Ramos (cell line): ENCODE data around the gene PRELP.
"Not testable (repeated sequence)": the region's sequence is repeated elsewhere in the genome, so short reads cannot be mapped to it uniquely, and the experiment has no call there.

Source experiments
- in situ Hi-C: fragments of 300-500 bp; cut with MboI; formaldehyde crosslinking; loops from one replicate; pipeline ENCODE4 v1.14.3; 2022; ENCODE audit warnings: low sequenced_read_pairs; ENCODE audit not compliant: unreplicated experiment

PRELP gene

DNA sequence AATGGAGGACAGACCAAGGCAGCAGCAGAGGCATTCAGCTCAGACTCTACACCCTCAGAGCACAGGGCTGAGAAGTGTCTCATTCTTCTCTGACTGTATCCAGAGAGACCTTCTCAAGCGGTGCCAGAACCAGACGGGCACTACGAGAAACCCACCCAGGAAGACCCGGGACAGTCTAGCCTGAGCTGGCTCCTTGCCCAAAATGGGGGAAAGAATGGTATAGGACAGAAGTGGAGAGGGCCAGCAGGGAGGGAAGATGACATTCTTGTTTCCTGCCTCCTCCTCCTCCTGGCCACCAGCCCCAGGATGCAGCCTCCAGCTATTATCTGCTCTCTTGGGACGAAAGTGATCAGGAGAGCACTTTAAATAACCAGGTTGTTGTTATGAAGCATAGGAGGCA is 22.6 kb upstream of the PRELP start:
- in situ Hi-C loops = no loop called here

DNA sequence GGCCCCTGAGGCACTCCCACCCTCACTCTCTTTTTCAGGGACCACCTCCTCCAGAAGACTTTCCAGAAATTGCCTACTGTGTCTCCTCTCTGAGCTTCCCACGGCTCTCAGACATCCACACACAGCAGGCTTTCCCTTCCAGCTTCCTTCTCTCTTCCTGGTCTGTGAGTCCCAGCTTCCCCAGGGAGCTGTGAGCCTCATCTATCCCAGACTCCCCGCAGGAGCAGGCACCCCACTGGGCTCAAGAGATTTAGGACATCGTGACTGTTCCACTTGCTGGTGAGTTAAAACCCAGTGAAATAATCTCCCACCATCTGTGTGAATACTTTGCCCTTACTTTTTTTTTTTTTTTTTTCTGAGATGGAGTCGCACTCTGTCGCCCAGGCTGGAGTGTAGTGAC is 22.0 kb upstream of the PRELP start:
- in situ Hi-C loops = no loop called here

DNA sequence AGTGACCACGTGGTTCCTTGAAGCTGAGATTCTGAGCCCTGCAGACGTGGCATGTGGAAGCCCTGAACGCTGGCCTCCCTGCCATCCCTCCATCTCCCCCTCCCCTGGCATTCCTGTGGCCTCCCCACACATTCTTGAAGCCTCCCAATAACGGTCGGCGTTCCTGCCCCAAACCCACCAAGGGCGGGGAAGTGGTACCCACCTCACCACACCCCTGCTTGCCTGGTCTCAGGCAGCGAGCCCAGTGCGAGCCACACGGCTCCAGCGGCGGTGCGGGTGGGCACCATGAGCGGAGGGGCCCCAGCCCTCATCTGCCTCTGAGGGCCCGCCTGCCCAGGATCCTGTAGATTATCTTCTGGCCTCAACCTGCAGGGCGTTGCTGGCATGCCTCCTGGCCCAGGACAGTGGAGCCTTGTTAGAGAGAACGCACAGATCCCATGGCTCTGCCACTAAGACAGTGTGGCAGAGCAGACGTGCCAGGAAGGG is 20.6 kb upstream of the PRELP start:
- in situ Hi-C loops = no loop called here

DNA sequence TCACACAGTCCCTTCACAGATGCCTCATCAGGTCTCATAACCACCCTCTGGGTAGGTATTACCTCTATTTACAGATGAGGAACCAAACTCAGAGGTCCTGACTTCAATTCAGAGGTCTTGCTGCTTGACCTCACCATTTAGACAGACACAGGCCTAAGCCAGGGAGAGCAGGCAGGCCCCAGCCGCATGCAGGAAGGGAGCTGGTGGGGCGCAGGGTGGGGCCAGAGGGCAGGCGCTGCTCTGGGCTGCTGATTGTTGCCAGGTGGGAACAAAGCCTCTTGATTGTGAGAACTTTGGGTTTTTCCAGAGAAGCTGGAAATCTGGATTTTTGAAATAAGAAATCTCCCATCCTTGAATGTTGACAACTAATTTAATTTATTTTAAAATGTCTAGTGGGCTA is 19.9 kb upstream of the PRELP start:
- in situ Hi-C loops = no loop called here

DNA sequence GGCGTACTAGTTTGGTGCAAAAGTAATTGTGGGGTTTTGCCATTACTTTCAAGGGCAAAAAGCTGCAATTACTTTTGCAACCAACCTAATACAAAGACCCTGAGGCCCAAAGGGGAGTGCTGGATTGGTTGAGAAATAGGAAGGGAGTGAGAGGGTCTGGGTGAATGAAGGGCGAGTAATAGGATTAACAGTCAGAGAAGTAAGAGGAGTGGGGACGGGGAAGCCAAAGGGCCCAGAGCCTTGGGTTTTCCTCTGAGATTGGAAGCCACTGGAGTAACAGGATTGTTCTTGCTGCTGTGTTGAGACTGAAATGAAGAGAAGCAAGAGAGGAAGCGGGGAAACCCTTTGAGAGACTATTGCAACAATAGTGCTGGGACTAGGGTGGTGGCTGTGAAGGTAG is 19.0 kb upstream of the PRELP start:
- in situ Hi-C loops = no loop called here

DNA sequence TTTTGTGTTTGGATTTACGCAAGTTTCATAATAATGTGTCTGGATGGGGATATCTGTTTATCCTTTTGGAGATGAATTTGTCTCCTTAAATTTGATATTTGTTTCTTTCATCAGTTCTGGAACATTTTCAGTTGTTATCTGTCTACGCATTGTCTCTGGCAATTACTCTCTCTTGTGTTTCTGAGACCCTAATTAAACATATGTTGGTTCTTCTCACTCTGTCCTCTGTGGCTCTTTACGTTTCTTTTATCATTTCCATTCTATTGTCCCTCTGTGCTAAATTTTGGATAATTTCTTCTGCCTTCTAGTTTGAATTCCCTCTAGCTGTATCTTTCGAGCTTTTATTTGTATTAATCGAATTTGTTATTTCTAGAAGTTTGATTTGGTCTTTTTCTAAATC is 17.5 kb upstream of the PRELP start:
- in situ Hi-C loops = no loop called here

DNA sequence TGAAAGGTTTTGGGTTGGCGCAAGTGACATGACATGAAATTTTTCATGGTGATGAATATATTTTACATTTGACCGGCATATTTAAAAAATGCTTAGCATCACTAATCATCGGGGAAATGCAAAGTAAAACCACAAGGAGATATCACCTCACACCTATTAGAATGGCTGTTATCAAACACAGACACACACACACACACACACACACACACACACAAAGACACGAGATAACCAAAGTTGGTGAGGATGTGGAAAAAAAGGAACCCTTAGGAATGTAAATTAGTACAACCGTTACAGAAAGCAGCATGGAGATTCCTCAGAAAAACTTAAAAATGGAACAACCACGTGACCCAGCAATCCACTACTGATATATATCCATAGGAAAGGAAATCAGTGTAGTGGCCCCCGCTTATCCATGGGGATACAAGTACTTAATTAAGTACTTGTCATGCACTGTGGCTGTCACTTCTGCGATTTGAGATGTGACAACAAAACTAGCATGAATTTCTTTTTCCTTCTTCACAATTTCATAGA is 15.9 kb upstream of the PRELP start:
- in situ Hi-C loops = no loop called here

DNA sequence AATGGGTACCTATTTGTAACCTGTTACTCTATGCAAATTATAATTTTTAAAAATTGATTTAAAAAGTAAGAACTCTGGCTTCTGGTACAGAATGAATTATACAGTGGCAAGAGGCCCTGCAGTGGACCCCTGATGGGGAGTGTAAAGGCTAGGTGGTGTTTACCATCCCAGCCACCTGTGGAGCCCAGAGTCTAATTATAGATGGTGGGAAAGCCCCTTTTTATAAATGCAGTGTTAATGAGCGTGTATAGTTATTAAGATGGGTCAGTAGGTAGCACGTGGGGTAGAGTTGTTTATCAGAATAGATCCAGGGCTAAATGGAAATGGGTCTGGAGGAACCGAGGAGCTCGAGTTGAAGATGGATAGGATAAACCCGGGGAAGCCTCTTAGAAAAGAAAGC is 13.9 kb upstream of the PRELP start:
- in situ Hi-C loops = no loop called here

DNA sequence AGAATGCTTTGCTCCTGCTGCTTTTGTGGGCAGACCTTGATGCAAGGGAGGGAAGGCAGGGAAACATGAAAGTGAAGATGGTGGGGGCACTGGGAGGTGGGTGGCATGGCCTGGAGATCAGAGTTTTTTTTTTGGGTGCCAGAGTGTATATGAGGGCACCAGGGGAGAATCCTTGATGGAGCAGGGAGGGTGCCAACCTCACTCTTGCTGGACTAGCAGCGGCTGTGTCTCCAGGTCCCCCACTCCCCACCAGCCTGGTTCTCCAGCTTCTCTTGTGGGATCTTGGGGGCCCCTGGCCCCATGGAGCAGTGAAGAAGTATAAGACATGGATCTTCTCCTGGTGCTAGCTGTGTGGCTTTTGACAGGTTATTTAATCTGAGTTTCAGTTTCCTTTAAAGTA is 13.5 kb upstream of the PRELP start:
- in situ Hi-C loops = no loop called here

DNA sequence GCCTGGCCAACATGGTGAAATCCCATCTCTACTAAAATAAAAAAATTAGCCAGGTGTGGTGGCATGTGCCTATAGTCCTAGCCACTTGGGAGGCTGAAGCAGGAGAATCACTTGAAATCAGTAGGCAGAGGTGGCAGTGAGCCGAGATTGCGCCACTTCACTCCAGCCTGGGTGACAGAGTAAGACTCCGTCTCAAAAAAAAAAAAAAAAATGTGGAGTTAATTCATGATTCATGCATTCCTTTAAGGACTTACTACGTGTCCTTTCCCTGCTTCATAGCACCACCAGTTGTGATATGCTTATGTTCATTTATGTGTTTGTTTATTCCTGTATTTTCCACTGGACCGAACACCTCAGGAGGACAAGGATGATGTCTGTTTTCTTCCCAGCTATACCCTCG is 12.7 kb upstream of the PRELP start:
- in situ Hi-C loops = no loop called here

DNA sequence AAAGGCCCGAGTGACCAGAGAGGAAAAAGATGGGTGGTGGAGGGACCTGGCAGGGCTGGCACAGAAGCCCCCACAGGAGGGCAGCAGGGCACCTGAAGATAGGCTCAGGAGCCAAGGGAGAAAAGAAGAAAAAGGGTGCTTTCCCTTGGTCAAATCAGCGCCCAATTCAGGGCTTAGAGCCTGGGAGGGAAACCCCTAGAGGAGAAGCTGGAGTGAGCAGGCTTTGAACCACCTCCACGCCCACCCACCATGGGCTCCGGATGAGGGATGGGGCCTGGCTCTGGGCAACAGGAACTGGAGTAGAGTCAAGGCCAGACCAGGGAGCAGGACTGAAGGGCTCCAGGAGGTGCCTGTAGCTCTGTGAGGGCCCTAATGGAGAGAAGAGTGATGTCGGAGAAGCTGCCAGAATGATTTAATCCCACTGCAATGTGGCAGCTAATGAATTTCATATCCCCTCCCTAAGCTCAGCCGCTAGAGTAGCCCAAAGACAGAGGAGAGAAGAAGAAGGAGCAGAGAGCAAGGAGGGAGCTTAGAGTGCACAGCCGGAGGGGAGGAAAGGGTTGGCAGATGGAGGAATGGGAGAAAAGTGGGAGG is 12.0 kb upstream of the PRELP start:
- in situ Hi-C loops = no loop called here

DNA sequence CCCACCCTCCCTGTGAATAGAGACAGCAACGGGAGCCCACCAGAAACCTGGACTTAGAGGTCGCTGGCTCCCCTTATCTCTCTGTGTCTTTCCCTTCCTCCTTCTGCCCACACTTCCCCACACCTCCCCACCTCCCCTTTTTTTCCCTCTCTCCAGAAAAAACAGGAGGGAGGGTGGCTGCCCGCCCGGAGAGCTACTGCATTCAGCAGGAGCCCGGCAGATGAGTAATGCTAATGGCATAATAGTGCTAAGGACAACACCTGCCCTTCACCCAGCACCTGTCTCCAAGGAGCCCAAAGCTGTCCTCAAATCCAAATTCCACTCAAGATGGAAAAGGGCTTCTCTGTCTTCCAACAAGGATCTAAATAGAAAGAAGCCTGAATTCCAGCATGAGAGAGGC is 11.4 kb upstream of the PRELP start:
- in situ Hi-C loops = no loop called here

DNA sequence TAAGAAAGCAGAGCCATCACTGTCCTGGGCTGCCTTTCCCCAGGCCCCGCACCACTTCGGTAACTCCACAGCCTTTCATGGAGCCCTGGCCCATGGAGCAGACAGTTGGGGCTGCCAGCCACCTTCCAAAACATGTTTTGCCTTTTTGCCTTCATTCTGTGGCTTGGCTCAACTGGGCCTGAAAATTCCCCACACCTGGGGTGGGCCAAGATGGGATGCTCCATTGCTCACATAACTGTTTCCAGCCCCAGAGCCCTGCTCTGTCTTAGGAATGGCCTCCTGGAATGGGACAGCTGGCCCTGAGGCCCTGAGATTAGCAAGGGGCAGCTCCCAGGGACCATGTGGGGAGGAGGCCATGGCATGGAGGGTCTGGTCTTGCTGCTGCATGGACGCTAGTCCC is 10.9 kb upstream of the PRELP start:
- in situ Hi-C loops = no loop called here

DNA sequence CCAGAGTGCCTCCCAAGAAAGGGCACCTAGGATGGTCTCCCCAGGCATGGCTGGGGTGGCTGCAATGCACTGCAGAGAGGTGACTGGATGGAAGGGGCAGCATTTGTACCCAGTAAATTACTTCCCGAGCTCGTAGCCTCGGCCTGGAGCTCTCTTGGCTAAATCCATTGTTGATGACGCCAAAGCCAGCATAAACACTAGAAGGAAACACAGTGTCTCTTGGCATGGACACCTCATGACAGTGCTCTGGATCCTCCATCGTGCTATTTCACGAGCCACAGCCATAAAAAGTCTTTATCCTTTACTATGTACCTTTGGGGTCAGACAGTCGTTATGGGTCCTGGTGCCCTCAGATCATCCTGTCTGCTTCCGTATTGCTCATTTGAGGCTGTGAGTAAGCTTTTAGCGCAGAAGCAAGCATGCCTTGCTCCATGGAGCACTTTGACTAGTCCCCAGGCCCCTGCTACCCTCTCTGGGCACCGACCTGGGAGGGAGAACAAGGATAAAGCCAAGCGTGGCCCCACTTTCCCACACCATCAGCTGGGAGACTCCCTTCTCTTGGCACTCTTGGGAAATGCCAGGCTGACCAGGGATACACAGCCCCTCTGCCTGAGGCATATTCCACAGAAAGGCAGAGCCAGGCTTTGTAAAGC is 10.3 kb upstream of the PRELP start:
- in situ Hi-C loops = no loop called here

DNA sequence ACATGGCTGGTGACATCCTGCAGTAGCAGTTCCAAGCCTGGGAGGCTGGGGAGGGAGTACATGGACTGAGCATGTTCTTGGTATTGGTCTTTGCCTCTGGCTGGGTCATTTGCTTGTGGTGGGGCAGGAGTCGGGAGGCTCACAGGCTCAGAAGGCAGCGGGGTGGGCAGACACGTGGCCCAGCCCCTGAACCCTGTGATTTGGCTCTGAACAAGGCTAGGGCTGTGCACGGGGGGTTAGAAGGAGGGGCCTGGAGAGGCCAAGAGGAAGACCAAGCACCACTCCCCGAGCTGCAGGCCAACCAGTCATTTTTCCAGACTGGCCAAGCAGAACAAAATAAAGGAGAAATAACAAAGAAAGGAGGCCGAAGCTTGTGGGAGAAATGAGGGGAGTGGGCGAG is 9.7 kb upstream of the PRELP start:
- in situ Hi-C loops = no loop called here

DNA sequence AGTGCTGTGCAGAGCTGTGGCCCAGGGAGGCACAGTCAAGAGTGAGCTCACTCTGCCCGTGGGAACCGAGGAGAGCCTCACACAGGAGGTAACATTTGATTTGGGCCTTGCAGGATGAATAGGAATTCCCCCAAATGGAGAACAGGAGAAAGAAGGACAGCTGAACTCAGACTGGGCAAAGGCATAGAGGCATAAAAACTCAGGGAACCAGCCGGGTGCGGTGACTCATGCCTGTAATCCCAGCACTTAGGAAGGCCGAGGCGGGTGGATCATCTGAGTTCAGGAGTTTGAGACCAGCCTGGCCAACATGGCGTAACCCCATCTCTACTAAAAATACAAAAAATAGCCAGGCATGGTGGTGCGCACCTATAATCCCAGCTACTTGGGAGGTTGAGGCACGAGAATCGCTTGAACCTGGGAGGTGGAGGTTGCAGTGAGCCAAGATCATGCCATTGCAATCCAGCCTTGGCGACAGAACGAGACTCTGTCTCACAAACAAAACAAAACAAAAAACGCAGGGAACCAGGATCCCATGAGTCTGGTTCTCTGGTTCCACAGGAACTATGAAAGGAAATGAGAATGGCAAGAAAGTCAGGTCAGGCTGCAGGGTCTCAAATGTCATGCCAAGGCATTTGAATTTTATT is 8.6 kb upstream of the PRELP start:
- in situ Hi-C loops = not testable (repeated sequence)

DNA sequence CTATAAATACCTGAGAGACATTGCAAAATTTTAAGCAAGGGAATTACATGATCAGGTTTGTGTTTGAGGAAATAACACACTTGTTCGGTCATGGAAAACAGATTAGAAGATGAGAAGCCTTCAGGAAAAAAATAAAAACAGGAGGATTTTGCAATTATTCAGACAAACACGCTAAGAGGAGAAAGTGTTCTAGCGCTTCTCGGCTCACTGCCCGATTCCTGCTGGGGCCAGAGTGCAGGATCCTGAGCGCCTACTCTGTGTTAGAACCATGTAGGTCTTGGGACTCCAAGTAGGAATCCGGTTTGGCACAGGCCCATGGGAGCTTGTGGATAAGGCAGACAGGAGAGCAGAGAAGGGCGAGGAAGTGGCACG is 8.1 kb upstream of the PRELP start:
- in situ Hi-C loops = no loop called here

DNA sequence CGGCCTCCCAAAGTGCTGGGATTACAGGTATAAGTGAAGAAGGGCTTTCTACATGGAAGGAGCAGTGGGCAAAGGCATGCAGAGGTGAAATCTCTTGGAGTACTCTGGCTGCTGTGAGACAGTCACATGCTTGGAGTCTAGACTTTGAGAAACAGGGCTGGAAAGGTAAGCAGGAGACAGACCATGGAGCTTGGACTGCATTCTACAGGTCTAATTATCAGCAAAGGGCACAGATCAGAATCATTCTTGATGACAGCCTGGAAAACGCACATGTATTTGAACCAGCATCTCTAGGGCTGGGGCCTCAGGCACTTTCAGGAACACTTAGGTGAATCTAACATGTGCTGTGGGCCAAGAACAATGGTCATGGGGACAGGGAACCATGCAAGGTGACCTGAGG is 7.3 kb upstream of the PRELP start:
- in situ Hi-C loops = no loop called here

DNA sequence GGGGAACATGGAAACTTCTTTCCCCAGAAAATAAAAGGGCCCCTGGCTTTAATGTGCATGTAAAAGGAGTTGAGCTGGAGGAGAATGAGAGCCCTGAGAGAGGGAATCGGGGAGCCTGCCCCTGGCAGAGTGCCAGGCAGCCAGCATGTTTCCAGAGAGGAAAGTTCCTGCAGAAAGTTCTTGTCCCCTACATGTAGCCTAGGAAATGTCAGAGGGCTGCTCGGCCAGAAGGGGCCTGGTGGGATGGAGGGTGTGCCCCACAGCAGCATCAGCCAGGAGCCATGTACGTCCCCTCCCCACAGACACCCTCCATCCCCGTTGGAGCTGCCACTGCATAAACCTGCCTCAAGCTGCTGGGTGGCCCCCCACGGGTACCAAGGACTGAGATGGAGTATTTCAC is 5.4 kb upstream of the PRELP start:
- in situ Hi-C loops = no loop called here

DNA sequence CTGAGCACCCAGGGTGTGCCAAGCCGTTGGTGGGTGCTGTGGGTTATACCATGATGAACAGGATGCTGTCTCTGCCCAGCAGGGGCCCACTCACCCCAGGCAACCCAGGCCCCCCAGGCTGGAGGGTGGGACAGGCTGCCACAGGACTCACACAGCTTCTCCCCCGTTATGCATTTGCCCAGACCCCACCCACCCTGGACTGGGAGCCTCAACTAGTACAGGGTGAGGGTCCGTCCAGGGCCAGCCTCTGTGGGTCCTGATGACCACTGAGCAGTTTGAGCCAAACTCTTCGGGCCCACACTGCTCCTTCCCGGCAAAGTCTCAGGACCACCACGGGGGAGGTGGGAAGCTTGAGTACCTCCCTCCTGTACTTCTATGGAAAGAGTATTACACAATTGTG is 3.8 kb upstream of the PRELP start:
- in situ Hi-C loops = no loop called here

DNA sequence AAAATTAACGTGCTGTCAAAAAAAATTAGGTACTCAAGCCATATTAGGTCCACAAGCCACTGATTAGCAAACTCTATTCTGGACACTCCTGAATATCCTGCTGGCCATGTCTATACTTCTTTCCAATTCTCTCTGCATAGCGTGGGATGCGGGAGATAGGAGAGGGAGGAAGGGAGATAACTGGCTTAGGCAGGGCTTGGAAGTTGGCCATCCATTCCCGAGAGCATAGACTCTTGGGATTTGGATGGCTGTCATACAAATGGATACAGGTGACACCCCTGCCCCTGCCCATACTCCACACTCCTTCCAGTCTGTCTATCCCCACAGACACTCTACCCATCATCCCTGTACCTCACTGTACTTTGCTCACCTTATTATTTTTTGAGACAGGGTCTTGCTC is 2.3 kb upstream of the PRELP start:
- in situ Hi-C loops = no loop called here
